GM23338 (cell line): ENCODE results near the gene PRSS23. TPM values are rescaled to one million over a fixed set of nuclear protein-coding genes. Genes with fewer than 3 reads are reported as not detected.

ENCODE experiments used
- EZH2phosphoT487 ChIP-seq: fragments of 200-600 bp; sonication (generic); IDR thresholded peaks from one replicate; pipeline ENCODE4 v1.8.1; 2018; ENCODE audit warnings: antibody characterized with exemption; ENCODE audit not compliant: unreplicated experiment
- POLR2AphosphoS5 ChIP-seq: IDR thresholded peaks from 2 replicates; pipeline ENCODE4 v1.6.1; 2016; ENCODE audit warnings: antibody characterized with exemption, low read depth
- STAT1 ChIP-seq: IDR thresholded peaks from one replicate; pipeline ENCODE4 v1.6.1; 2016; ENCODE audit warnings: antibody characterized with exemption; ENCODE audit not compliant: unreplicated experiment
- ZNF114 ChIP-seq: fragments of 250-450 bp; sonication (Bioruptor Pico); IDR thresholded peaks from 2 replicates; pipeline ENCODE4 v1.5.0; 2020; ENCODE audit warnings: mild to moderate bottlenecking, moderate library complexity
- ZNF331 ChIP-seq: fragments of 250-450 bp; sonication (Bioruptor Pico); IDR thresholded peaks from 2 replicates; pipeline ENCODE4 v1.5.0; 2020; ENCODE audit warnings: low read depth, mild to moderate bottlenecking, moderate library complexity
- polyA plus RNA-seq: library from polyadenylated mRNA; unstranded; fragments of >200 nt; fragmentation: Nextera tagmentation; extraction: Ambion mirVana; gene quantifications from 2 replicates; pipeline ENCODE4 v1.2.1, GENCODE V29; 2016
- total RNA-seq: library from RNA; depleted of rRNA; stranded (reverse); fragments of >200 nt; shearing (Covaris generic); gene quantifications from 2 replicates; pipeline ENCODE4 v1.2.3, GENCODE V29; 2014
- TF ChIP-seq, protein P1 (sequence below): fragments of 250-450 bp; sonication (Bioruptor Pico); IDR thresholded peaks from 2 replicates; pipeline ENCODE4 v1.5.0; 2020; ENCODE audit warnings: mild to moderate bottlenecking, moderate library complexity
- TF ChIP-seq, protein P2 (sequence below): IDR thresholded peaks from one replicate; pipeline ENCODE4 v1.6.1; 2018; ENCODE audit warnings: antibody characterized with exemption; ENCODE audit not compliant: unreplicated experiment

Gene PRSS23
- total and polyA plus RNA-seq, 2 experiments from 2014 or later, result 3.9 to 4.7 TPM

DNA sequence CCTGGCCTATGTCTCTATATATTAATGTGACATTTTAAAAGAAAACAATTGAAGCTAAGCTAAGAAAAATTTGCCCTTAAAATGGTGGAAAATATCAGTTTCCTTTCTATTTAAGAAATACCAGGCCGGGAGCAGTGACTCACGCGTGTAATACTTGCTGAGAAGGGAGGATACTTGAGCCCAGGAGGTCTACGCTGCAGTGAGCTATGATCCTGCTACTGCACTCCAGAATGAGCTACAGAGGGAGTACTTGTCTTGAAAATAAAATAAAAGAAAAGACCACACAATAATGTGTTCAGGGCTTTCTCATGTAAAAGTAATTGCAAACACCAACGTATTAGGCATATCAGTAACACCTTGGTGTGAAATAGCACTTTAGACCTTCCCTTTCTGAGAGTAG is 1.4 kb upstream of the PRSS23 start (continued):
- TF ChIP-seq, protein P1, sequence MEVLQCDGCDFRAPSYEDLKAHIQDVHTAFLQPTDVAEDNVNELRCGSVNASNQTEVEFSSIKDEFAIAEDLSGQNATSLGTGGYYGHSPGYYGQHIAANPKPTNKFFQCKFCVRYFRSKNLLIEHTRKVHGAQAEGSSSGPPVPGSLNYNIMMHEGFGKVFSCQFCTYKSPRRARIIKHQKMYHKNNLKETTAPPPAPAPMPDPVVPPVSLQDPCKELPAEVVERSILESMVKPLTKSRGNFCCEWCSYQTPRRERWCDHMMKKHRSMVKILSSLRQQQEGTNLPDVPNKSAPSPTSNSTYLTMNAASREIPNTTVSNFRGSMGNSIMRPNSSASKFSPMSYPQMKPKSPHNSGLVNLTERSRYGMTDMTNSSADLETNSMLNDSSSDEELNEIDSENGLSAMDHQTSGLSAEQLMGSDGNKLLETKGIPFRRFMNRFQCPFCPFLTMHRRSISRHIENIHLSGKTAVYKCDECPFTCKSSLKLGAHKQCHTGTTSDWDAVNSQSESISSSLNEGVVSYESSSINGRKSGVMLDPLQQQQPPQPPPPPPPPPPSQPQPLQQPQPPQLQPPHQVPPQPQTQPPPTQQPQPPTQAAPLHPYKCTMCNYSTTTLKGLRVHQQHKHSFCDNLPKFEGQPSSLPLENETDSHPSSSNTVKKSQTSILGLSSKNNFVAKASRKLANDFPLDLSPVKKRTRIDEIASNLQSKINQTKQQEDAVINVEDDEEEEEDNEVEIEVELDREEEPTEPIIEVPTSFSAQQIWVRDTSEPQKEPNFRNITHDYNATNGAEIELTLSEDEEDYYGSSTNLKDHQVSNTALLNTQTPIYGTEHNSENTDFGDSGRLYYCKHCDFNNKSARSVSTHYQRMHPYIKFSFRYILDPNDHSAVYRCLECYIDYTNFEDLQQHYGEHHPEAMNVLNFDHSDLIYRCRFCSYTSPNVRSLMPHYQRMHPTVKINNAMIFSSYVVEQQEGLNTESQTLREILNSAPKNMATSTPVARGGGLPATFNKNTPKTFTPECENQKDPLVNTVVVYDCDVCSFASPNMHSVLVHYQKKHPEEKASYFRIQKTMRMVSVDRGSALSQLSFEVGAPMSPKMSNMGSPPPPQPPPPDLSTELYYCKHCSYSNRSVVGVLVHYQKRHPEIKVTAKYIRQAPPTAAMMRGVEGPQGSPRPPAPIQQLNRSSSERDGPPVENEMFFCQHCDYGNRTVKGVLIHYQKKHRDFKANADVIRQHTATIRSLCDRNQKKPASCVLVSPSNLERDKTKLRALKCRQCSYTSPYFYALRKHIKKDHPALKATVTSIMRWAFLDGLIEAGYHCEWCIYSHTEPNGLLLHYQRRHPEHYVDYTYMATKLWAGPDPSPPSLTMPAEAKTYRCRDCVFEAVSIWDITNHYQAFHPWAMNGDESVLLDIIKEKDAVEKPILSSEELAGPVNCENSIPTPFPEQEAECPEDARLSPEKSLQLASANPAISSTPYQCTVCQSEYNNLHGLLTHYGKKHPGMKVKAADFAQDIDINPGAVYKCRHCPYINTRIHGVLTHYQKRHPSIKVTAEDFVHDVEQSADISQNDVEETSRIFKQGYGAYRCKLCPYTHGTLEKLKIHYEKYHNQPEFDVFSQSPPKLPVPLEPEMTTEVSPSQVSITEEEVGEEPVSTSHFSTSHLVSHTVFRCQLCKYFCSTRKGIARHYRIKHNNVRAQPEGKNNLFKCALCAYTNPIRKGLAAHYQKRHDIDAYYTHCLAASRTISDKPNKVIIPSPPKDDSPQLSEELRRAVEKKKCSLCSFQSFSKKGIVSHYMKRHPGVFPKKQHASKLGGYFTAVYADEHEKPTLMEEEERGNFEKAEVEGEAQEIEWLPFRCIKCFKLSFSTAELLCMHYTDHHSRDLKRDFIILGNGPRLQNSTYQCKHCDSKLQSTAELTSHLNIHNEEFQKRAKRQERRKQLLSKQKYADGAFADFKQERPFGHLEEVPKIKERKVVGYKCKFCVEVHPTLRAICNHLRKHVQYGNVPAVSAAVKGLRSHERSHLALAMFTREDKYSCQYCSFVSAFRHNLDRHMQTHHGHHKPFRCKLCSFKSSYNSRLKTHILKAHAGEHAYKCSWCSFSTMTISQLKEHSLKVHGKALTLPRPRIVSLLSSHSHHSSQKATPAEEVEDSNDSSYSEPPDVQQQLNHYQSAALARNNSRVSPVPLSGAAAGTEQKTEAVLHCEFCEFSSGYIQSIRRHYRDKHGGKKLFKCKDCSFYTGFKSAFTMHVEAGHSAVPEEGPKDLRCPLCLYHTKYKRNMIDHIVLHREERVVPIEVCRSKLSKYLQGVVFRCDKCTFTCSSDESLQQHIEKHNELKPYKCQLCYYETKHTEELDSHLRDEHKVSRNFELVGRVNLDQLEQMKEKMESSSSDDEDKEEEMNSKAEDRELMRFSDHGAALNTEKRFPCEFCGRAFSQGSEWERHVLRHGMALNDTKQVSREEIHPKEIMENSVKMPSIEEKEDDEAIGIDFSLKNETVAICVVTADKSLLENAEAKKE (CRISPR knock-in tag), result no peak
- TF ChIP-seq ZNF331 (CRISPR knock-in tag) (no peak), ZNF114 (CRISPR knock-in tag) (no peak), POLR2AphosphoS5 (no peak), STAT1 (no peak), EZH2phosphoT487 (no peak)
- TF ChIP-seq, protein P2, sequence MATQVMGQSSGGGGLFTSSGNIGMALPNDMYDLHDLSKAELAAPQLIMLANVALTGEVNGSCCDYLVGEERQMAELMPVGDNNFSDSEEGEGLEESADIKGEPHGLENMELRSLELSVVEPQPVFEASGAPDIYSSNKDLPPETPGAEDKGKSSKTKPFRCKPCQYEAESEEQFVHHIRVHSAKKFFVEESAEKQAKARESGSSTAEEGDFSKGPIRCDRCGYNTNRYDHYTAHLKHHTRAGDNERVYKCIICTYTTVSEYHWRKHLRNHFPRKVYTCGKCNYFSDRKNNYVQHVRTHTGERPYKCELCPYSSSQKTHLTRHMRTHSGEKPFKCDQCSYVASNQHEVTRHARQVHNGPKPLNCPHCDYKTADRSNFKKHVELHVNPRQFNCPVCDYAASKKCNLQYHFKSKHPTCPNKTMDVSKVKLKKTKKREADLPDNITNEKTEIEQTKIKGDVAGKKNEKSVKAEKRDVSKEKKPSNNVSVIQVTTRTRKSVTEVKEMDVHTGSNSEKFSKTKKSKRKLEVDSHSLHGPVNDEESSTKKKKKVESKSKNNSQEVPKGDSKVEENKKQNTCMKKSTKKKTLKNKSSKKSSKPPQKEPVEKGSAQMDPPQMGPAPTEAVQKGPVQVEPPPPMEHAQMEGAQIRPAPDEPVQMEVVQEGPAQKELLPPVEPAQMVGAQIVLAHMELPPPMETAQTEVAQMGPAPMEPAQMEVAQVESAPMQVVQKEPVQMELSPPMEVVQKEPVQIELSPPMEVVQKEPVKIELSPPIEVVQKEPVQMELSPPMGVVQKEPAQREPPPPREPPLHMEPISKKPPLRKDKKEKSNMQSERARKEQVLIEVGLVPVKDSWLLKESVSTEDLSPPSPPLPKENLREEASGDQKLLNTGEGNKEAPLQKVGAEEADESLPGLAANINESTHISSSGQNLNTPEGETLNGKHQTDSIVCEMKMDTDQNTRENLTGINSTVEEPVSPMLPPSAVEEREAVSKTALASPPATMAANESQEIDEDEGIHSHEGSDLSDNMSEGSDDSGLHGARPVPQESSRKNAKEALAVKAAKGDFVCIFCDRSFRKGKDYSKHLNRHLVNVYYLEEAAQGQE, result no peak
